ENCODE results near the gene COL28A1. TPM values are rescaled to one million over a fixed set of nuclear protein-coding genes. Genes with fewer than 3 reads are reported as not detected.

COL28A1 gene
- total RNA-seq, 4 donors from 2014 or later, result 1.6 to 10.5 (median 3.2) TPM

GRCh38 chr7:7550663-7551062 lies 15.0 kb upstream of the COL28A1 start:
- intact Hi-C loops (cut with DNase I; ENCODE audit: low total_unique reads), result no loop called here
- 97 to 99% methylated on average over 3 of the region's 3 CpGs for WGBS, 2 donors
- DNase-seq (ENCODE audit: low spot score in 2 of 2), result no peak
- H3K4me3 ChIP-seq (ENCODE audit: low read depth, poor library complexity, severe bottlenecking), result no peak overlapping the region
- TF ChIP-seq CTCF (IDR thresholded peaks at IDR 0.05) (no peak), POLR2A (IDR thresholded peaks at IDR 0.05) (no peak)

GRCh38 chr7:7548407-7548806 lies 12.7 kb upstream of the COL28A1 start:
- no peak overlapping the region for H3K4me3 ChIP-seq (ENCODE audit: low read depth, poor library complexity, severe bottlenecking)
- intact Hi-C loops (cut with DNase I; ENCODE audit: low total_unique reads), result no loop called here
- WGBS, 2 donors, result 93 to 98% methylated on average over 3 of the region's 3 CpGs
- no peak for DNase-seq (ENCODE audit: low spot score in 2 of 2)
- TF ChIP-seq CTCF (IDR thresholded peaks at IDR 0.05) (no peak), POLR2A (IDR thresholded peaks at IDR 0.05) (no peak)

- H3K4me3 ChIP-seq (ENCODE audit: low read depth, poor library complexity, severe bottlenecking), result no peak overlapping the region
- no peak for DNase-seq (ENCODE audit: low spot score in 2 of 2)
- intact Hi-C loops (cut with DNase I; ENCODE audit: low total_unique reads), result loop anchor here (5.0 kb wide), 1 partner anchor 440 kb away; no protein-coding TSS in a partner anchor
- no peak for TF ChIP-seq POLR2A (IDR thresholded peaks at IDR 0.05)
- no peak for TF ChIP-seq CTCF (IDR thresholded peaks at IDR 0.05)
- WGBS, 2 donors, result 82 to 90% methylated on average over 4 of the region's 4 CpGs
These were observed 6.7 kb upstream of the COL28A1 start for GRCh38 chr7:7542251-7542835.

- TF ChIP-seq POLR2A (IDR thresholded peaks at IDR 0.05), result no peak
- no peak for TF ChIP-seq CTCF (IDR thresholded peaks at IDR 0.05)
- WGBS, 2 donors, result 85 to 90% methylated on average over 4 of the region's 4 CpGs
- intact Hi-C loops (cut with DNase I; ENCODE audit: low total_unique reads), result loop anchor here (5.0 kb wide), 1 partner anchor 437 kb away; no protein-coding TSS in a partner anchor
- DNase-seq (ENCODE audit: low spot score in 2 of 2), result no peak
- no peak overlapping the region for H3K4me3 ChIP-seq (ENCODE audit: low read depth, poor library complexity, severe bottlenecking)
These were observed 4.0 kb upstream of the COL28A1 start for GRCh38 chr7:7539711-7540110.

- intact Hi-C loops (cut with DNase I; ENCODE audit: low total_unique reads), result no loop called here
- TF ChIP-seq POLR2A (IDR thresholded peaks at IDR 0.05) (no peak), CTCF (IDR thresholded peaks at IDR 0.05) (no peak)
- no peak for DNase-seq (ENCODE audit: low spot score in 2 of 2)
- H3K4me3 ChIP-seq (ENCODE audit: low read depth, poor library complexity, severe bottlenecking), result no peak overlapping the region
- WGBS, 2 donors, result 75 to 77% methylated on average over 4 of the region's 4 CpGs
These were observed 3.5 kb upstream of the COL28A1 start for GRCh38 chr7:7539152-7539551.

GRCh38 chr7:7537711-7538110 lies 2.0 kb upstream of the COL28A1 start:
- DNase-seq (ENCODE audit: low spot score in 2 of 2), result no peak
- 88% methylated on average over 2 of the region's 2 CpGs for WGBS, 2 donors
- H3K4me3 ChIP-seq (ENCODE audit: low read depth, poor library complexity, severe bottlenecking), result no peak overlapping the region
- no peak for TF ChIP-seq POLR2A (IDR thresholded peaks at IDR 0.05)
- no peak for TF ChIP-seq CTCF (IDR thresholded peaks at IDR 0.05)
- intact Hi-C loops (cut with DNase I; ENCODE audit: low total_unique reads), result no loop called here

All from lower leg skin (tissue), 4 donors.